Measurements from ENCODE around the gene KIFBP. TPM values are rescaled to one million over a fixed set of nuclear protein-coding genes. Genes with fewer than 3 reads are reported as not detected.

KIFBP gene
- total RNA-seq, 1 experiment from 2014 or later = 65.9 TPM

- no TSS peak for BruUV-seq (replicated peaks)
- ATAC-seq = no peak
- TF ChIP-seq EZH2 (IDR thresholded peaks at IDR 0.05; ENCODE audit: low read length, unreplicated experiment) (no peak), EZH2phosphoT487 (IDR thresholded peaks at IDR 0.05; ENCODE audit: borderline replicate concordance, low read length) (no peak)
- TF ChIP-seq, protein P1, sequence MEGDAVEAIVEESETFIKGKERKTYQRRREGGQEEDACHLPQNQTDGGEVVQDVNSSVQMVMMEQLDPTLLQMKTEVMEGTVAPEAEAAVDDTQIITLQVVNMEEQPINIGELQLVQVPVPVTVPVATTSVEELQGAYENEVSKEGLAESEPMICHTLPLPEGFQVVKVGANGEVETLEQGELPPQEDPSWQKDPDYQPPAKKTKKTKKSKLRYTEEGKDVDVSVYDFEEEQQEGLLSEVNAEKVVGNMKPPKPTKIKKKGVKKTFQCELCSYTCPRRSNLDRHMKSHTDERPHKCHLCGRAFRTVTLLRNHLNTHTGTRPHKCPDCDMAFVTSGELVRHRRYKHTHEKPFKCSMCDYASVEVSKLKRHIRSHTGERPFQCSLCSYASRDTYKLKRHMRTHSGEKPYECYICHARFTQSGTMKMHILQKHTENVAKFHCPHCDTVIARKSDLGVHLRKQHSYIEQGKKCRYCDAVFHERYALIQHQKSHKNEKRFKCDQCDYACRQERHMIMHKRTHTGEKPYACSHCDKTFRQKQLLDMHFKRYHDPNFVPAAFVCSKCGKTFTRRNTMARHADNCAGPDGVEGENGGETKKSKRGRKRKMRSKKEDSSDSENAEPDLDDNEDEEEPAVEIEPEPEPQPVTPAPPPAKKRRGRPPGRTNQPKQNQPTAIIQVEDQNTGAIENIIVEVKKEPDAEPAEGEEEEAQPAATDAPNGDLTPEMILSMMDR (conservative IDR thresholded peaks at IDR 0.05; ENCODE audit: low read depth, low read length) = no peak
- Histone ChIP-seq H3K27me3 (ENCODE audit: low read length) (no peaks in the 10 kb centered on the region), H3F3A (ENCODE audit: low read length, unreplicated experiment) (no peaks in the 10 kb centered on the region), H3K9me2 (replicated peaks; ENCODE audit: low read length) (no peaks in the 10 kb centered on the region), H4K20me1 (ENCODE audit: low read length) (no peaks in the 10 kb centered on the region), H3K36me3 (ENCODE audit: low read depth, low read length) (no peaks in the 10 kb centered on the region), H2AFZ (ENCODE audit: low read length) (no peak overlapping the region), H3K4me2 (ENCODE audit: low read length) (no peak overlapping the region), H3K9me3 (ENCODE audit: low read length) (no peaks in the 10 kb centered on the region), H3K9ac (ENCODE audit: low read length) (no peak overlapping the region), H3K4me3 (ENCODE audit: low read length) (no peak overlapping the region), H3K27ac (ENCODE audit: low read length) (no peak overlapping the region), H3K79me2 (ENCODE audit: low read length) (no peaks in the 10 kb centered on the region), H3K4me1 (ENCODE audit: insufficient read depth, low read length) (peaks cover 6% of the 10 kb centered on the region; the same call in 1 of the 2 replicates)
- intact Hi-C loops (cut with micrococcal nuclease) = no loop called here
- no peak for DNase-seq
- POLR2A ChIA-PET (ENCODE audit: unreplicated experiment) = no interaction called here
- CTCF ChIA-PET = no interaction called here
Observed at GRCh38 chr10:69055241-69055640, 66.6 kb downstream of the KIFBP start.

DNA sequence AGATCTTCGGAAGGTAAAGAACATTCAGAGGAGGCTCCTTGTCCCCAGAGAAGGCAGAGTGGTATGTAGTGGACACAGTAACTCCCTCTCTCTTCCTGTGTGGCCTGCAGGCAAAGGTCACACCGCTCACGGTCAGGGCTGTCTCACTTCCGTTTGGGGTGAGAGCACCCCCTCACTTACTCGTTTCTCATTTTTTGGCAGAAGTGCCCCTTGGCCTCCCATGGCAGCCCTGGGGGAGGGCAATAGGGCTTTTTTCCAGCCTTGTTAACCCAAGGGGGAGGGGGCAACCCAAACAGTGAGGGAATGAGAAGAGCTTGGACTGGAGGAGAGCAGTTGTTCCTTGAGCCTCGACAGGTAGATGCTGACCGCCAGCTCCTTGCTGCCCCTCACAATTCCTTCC lies 67.5 kb downstream of the KIFBP start:
- H3K9ac ChIP-seq (ENCODE audit: low read length) = no peak overlapping the region
- H3K9me2 ChIP-seq (replicated peaks; ENCODE audit: low read length) = no peaks in the 10 kb centered on the region
- CTCF ChIA-PET = no interaction called here
- TF ChIP-seq EZH2phosphoT487 (IDR thresholded peaks at IDR 0.05; ENCODE audit: borderline replicate concordance, low read length) (no peak), EZH2 (IDR thresholded peaks at IDR 0.05; ENCODE audit: low read length, unreplicated experiment) (no peak)
- TF ChIP-seq, protein P1 (conservative IDR thresholded peaks at IDR 0.05; ENCODE audit: low read depth, low read length) = no peak
- no peak overlapping the region for H3K4me3 ChIP-seq (ENCODE audit: low read length)
- no TSS peak for BruUV-seq (replicated peaks)
- no peak overlapping the region for H2AFZ ChIP-seq (ENCODE audit: low read length)
- POLR2A ChIA-PET (ENCODE audit: unreplicated experiment) = no interaction called here
- H3K4me2 ChIP-seq (ENCODE audit: low read length) = no peak overlapping the region
- DNase-seq (no peak), ATAC-seq (no peak)
- no peak overlapping the region for H3K27ac ChIP-seq (ENCODE audit: low read length)
- H4K20me1 ChIP-seq (ENCODE audit: low read length) = no peaks in the 10 kb centered on the region
- no peaks in the 10 kb centered on the region for H3F3A ChIP-seq (ENCODE audit: low read length, unreplicated experiment)
- H3K79me2 ChIP-seq (ENCODE audit: low read length) = no peaks in the 10 kb centered on the region
- intact Hi-C loops (cut with micrococcal nuclease) = no loop called here
- peaks cover 12% of the 10 kb centered on the region for H3K4me1 ChIP-seq (ENCODE audit: insufficient read depth, low read length)
- H3K9me3 ChIP-seq (ENCODE audit: low read length) = no peaks in the 10 kb centered on the region
- H3K27me3 ChIP-seq (ENCODE audit: low read length) = no peaks in the 10 kb centered on the region
- H3K36me3 ChIP-seq (ENCODE audit: low read depth, low read length) = no peaks in the 10 kb centered on the region

- no peaks in the 10 kb centered on the region for H3K9me3 ChIP-seq (ENCODE audit: low read length)
- H3K9me2 ChIP-seq (replicated peaks; ENCODE audit: low read length) = no peaks in the 10 kb centered on the region
- no peaks in the 10 kb centered on the region for H4K20me1 ChIP-seq (ENCODE audit: low read length)
- no peaks in the 10 kb centered on the region for H3K36me3 ChIP-seq (ENCODE audit: low read depth, low read length)
- CTCF ChIA-PET = no interaction called here
- BruUV-seq (replicated peaks) = no TSS peak
- H3K4me3 ChIP-seq (ENCODE audit: low read length) = no peak overlapping the region
- no peak for ATAC-seq
- H3K27ac ChIP-seq (ENCODE audit: low read length) = no peak overlapping the region
- intact Hi-C loops (cut with micrococcal nuclease) = no loop called here
- peaks cover 2% of the 10 kb centered on the region for H3F3A ChIP-seq (ENCODE audit: low read length, unreplicated experiment)
- TF ChIP-seq, protein P1 (conservative IDR thresholded peaks at IDR 0.05; ENCODE audit: low read depth, low read length) = no peak
- TF ChIP-seq EZH2phosphoT487 (IDR thresholded peaks at IDR 0.05; ENCODE audit: borderline replicate concordance, low read length) (no peak), EZH2 (IDR thresholded peaks at IDR 0.05; ENCODE audit: low read length, unreplicated experiment) (no peak)
- H3K27me3 ChIP-seq (ENCODE audit: low read length) = no peaks in the 10 kb centered on the region
- DNase-seq = no peak
- H3K79me2 ChIP-seq (ENCODE audit: low read length) = no peaks in the 10 kb centered on the region
- H3K4me1 ChIP-seq (ENCODE audit: insufficient read depth, low read length) = peaks cover 15% of the 10 kb centered on the region
- POLR2A ChIA-PET (ENCODE audit: unreplicated experiment) = no interaction called here
- no peak overlapping the region for H2AFZ ChIP-seq (ENCODE audit: low read length)
- H3K4me2 ChIP-seq (ENCODE audit: low read length) = no peak overlapping the region
- H3K9ac ChIP-seq (ENCODE audit: low read length) = no peak overlapping the region
Observed at GRCh38 chr10:69056536-69057260, 68.1 kb downstream of the KIFBP start.

Measured in PC-3 (cell line).